ENCODE results near the gene HELZ. TPM values are rescaled to one million over a fixed set of nuclear protein-coding genes. Genes with fewer than 3 reads are reported as not detected.

The HELZ gene
- total and polyA plus RNA-seq, 2 of the 8 experiments (the other 6 are each of a cell fraction or from before 2014, with no cell fraction given) = 10.0 to 48.7 TPM

- TF ChIP-seq ATF2 (IDR thresholded peaks at IDR 0.05; ENCODE audit: low read length) (no peak), POLR2A (IDR thresholded peaks at IDR 0.05; ENCODE audit: control extremely low read depth in 1 of 2, low read depth in 2 of 2, low read length in 2 of 2) (no peak), TAF1 (IDR thresholded peaks at IDR 0.05; ENCODE audit: low read depth, low read length) (no peak), TCF12 (IDR thresholded peaks at IDR 0.05; ENCODE audit: low read depth, low read length) (no peak)
These were observed 187.0 kb downstream of the HELZ start (continued) for GRCh38 chr17:67058036-67058435.
